Activated CD4-positive, CD25-positive, alpha-beta regulatory T cell (primary cell): ENCODE data around the gene SLC66A2.
"Not testable (repeated sequence)": the region's sequence is repeated elsewhere in the genome, so short reads cannot be mapped to it uniquely, and the experiment has no call there.

Experiments
- DNase-seq, 4 experiments: peaks; one replicate each; lab custom pipeline; 2025; lab: John Stamatoyannopoulos, UW

The SLC66A2 gene

GRCh38 chr18:79879566-79879965 lies 71.9 kb downstream of the SLC66A2 start:
- no peak for DNase-seq

- no peak for DNase-seq
Measured at GRCh38 chr18:79878741-79879378, 72.6 kb downstream of the SLC66A2 start.

DNA sequence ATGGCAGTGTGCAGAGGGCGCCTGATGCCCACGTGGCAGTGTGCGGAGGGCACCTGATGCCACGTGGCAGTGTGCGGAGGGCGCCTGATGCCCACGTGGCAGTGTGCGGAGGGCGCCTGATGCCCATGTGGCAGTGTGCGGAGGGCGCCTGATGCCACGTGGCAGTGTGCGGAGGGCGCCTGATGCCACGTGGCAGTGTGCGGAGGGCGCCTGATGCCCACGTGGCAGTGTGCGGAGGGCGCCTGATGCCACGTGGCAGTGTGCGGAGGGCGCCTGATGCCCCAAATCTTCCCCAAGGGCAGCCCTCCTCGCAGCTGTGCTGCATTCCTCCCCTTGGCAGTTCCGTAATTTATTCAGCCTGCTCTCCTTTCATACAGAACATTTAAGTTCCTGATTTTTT lies 73.2 kb downstream of the SLC66A2 start:
- DNase-seq, result not testable (repeated sequence)

GRCh38 chr18:79877163-79878091 lies 74.0 kb downstream of the SLC66A2 start:
- no peak for DNase-seq

- DNase-seq, result no peak
Measured at GRCh38 chr18:79876497-79876896, 75.0 kb downstream of the SLC66A2 start.

DNA sequence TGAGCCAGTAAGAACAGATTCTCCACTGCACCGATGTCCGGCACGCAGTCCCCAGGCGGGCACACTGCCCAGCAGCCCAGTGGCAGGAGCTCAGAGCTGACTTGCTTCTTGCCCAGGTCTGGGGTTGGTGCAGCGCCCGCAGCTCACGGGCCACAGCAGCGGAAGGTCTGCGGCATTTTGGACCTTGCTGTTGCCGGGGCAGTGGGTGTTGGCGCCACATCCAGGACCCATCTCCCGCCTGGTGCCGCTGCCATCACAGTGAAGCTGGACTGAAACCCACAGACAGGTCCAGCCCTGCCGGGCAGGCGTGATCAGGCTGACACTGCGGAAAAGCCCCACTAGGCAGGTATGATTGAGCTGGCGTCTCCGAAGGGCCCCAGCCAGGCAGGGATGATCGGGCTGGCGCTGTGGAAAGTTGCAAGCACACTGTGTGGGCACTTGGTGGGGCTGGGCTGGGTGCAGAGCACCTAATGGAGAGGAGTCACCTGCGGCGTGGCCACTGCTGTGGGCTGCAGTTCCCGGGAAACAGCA lies 75.5 kb downstream of the SLC66A2 start:
- no peak for DNase-seq

GRCh38 chr18:79875531-79875919 lies 75.9 kb downstream of the SLC66A2 start:
- no peak for DNase-seq

DNA sequence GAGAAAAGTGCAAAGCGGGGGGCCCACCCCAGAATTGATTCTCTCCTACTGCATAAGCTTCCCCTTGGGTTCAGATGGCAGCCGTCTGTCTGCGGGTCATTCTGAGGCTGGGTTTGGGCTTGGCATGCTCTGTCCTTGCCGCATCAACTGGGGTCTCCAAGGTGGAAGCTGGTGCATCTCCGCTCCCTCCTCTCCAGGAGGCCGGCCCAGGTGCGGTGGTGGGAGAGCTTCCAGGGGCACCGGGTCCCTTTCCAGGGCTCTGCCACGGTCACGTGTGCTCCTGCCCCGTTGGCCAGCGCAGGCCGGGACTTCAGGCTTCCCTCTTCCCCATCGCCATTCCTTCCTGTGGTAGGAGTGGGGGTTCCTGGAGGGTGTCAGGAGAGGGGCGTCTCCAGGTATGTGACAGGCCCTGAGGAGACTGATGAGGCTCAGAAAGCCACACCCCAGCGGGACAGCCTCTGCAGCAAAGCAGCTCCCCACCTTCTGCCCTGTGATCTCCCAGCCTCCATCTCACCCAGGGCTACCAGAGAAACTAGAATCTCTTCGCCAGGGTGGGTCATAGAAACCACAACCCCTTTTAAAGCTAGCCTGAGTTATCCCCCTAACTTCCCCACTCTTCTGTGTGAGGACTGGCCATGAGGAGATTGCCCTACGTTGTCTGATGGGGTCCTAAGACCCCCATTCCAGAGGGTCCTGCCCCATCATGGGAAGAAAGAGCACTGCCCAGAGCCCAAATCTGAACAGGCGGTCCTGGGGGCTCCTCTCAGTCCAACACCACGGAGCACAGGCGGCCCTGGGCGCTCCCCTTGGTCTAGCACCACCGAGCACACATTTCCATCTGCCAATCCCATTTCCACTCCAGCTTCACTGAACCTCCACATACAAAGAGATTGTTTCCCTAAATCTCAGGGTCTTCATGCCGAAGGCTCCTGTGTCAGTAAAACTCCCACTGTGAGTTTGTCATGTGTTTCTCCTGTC lies 76.6 kb downstream of the SLC66A2 start:
- no peak for DNase-seq

DNA sequence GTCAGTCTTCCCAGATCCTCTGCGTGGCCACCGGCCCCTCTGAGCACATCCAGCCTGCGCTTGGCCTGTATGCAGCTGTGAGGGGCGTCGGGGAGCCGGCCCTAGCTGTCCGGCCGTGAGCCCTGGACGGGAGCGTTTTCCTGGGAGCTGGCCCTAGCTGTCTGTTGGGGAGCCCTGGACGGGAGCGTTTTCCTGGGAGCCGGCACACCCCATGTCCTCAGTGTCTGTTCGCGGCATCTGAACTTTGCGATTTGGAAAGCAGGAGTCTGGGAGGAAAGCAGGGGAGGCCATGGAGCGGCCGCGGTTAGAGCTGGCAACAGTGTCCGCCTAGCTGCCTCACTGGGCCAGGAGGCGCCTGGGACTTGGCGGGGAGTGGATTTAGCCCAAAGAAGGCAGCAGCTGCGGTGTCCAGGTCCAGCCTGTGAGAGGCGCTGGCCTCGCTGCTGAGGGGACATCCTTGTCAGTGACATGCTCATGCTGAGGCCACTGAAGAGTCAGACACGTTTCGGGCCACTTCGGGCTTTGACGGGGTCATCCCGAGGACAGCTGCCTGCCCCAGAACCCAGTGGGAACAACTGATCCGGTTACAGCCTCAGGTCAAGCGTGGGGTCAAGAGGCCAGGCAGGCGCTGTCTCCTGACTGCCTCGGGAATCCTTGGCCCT lies 77.9 kb downstream of the SLC66A2 start:
- no peak for DNase-seq

- no peak for DNase-seq
Measured at GRCh38 chr18:79872527-79873444, 78.7 kb downstream of the SLC66A2 start.

DNA sequence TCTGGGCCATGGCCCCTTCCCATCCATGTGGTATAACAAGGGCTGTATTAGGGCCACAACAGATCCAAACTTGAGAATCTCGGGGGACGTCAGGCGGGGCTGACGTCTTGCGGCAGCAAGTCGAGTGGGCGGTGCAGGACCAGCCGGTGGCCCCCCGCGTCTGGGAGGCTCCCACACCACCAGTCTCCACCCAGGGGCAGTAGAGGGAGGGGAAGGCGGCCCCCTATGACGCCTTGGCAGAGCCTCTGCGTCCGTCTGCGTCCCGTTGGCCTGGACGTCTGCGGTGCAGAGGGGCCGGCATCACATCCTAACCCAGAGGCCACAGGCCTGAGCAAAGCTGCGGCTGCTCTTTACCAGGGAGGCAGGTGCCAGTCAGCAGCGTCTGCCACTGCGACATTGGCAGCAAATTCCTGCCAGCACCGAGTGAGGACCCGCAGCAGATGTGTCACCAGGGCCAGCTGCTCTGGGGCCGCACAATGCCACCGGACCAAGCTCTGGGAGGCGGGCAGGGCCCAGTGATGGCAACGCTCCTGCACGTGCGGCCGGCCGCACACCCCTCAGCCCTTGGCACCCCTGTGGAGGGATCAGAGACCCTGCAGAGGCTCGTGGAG lies 79.9 kb downstream of the SLC66A2 start:
- no peak for DNase-seq

GRCh38 chr18:79871026-79871390 lies 80.4 kb downstream of the SLC66A2 start:
- DNase-seq, result no peak

DNA sequence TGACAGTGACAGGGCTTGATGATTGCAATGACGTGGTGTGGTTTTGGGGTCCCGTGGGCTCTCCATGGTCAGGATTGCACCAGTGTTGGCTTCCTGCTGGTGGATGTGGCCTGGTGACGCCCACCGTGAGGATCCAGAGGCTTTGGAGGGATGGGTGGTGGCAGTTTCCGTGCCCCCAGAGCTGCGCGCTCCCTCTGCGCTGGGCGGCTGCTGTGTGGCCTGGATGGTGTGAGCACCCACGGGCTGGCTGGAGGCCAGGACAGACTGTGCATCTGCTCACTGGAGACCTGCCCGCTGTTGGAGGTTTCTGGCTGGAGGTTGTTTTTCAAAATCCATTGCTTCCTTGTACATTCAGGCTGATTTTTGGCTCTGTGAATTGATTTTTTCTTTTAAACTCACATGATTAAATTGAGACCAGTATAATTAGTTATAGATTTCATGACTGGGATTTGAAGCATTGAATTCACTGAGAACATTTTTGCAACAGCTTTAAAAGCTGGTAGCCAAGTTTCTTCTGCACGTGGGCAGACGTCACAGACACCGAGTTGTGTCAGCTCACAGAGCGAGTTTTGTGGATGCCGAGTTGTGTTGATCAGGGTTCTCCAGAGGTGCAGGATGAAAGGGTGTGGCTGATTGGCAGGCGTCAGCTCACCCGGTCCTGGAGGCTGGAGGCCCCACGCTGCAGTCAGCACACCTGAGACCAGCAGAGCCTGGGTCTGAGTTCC lies 81.0 kb downstream of the SLC66A2 start:
- DNase-seq, result no peak

GRCh38 chr18:79869591-79870300 lies 81.7 kb downstream of the SLC66A2 start:
- no peak for DNase-seq

DNA sequence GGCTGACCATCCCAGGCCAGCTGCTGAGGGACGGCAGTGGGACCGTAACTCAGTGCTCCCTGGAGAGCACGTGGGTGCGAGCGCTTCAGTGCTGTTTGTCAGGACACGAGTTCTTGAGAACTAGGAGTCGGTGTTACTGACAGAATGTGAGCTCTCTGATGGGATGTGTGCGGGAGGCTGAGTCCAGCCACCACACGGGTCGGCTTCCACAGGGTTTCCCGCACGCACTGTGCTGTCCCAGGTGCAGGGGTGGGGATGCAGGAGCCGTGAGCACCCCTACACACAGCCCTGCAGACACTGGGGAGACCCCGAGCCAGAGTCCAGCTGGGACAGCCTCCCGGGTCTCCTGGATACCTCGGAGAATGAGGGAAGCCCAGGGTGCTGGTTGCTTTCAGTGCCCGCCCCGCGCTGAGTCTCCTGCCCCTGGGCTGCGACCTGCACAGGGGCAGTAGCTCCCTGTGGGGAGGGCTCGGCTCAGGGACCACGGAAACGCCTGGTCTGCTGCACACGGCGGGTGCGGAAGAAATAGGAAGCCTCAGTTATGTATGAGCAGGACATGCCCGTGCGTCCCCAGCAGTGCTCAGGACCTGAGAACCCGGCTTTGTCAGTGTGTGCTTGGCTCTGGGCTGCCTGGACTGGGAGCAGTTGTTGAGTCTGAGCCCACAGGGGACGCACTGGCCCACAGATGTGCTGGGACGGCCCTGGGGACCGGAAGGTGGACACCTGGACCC lies 82.5 kb downstream of the SLC66A2 start:
- DNase-seq, result no peak

DNA sequence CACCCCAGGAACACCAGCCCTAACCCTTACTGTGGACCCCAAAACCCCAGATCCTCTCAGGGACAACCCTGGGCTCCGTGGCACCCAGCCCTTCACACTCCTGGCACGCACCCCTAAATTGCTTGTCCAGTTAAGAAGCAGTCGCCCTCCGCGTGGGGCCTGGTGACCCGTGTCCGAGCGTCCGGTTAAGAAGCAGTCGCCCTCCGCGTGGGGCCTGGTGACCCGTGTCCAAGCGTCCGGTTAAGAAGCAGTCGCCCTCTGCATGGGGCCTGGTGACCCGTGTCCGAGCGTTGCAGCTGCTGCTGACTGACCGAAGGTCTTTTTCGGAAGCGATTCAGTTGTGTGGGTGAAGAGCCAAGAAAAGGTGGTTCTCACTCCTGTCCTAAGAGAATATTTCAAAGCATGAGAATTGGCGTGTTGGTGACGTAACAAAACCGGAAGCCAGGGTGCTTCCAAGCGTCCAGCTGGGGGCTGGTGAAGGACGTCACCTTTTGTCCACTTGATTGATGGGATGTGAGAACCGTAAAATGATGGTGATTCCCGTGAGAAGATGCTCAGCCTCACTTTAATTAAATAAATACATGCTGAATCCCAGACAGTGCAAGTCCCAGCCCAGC lies 83.2 kb downstream of the SLC66A2 start:
- no peak for DNase-seq

DNA sequence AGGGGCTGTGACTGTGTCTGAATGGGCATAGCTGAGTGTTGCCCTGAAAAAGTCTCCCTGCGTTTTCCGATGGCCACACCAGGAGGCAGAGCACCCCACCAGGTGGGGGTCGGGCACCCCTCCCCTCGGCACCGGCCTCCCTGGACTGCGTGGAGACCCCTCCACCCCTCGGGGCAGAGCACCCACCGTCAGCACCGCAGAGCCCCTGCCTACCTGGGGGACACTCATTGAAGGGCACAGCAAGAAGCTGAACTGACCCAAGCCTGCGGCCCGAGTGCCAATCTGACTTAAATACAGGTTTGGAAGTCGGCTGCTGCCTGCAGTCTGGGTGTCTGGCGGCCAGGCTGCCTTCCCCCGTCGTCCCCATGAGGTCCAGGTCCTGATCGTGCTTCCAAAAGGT lies 83.8 kb downstream of the SLC66A2 start:
- no peak for DNase-seq
